ENCODE measurements around the gene IRS2.

Gene IRS2

GRCh38 chr13:109779876-109780510 lies 6.4 kb downstream of the IRS2 start:
- no peak for DNase-seq (ENCODE audit: low read depth)

DNA sequence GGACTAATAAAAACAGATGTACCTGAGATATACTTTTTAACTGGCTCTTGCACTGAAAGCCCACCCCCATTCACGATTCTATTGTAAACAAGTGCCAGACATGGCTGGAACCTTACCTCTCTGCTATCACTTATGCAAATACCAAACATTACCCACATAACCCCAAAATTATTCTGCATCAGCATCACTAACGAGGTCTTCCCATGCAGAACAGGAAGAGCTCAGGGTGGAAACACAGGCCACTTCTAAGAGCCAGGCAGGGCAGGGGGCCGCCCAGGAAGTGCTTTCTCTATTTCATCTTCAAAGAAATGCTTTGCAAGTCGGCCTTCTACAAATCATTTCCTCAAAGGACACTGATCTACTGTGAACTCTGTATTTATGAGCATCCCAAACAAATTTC lies 7.3 kb downstream of the IRS2 start:
- no peak for DNase-seq (ENCODE audit: low read depth)

DNA sequence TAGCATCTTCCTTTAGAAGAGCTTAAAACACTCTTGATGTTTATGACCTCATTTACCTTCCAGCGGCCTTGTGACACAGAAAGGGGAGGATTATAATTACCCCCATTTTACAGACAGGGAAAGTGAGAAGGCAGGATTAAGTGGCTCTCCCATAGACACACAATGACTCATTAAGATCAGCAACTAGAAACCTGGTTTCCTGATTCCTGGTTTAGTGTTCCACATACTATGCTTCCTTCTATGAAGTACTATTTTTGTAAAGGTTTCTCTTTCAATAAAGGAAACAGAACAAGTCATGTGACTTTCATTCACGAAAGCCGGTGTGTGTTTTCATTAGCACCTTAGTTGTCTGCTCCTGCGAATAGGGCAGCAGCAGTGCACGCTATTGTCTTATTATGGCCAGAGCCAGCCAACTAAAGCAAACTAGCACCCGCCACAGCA lies 8.3 kb downstream of the IRS2 start:
- no peak for DNase-seq (ENCODE audit: low read depth)

DNA sequence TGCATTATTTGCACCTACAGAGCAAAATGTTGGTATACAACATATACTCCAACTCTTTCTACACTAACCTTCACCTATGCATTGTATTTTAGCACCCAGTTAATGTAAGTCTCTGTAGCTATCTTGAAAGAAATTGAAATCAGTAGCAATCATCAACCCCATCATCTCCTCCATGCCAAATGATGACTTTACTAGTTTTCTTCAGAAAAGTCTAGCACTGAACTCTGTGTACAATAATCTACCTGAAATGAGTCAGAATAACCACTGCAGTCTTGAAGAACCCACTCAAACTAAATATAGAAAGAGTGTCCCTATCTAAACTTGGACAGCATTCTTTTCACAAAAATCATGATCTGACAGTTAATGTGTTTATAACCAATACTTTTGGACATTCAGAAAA lies 9.8 kb downstream of the IRS2 start:
- no peak for DNase-seq (ENCODE audit: low read depth)

DNA sequence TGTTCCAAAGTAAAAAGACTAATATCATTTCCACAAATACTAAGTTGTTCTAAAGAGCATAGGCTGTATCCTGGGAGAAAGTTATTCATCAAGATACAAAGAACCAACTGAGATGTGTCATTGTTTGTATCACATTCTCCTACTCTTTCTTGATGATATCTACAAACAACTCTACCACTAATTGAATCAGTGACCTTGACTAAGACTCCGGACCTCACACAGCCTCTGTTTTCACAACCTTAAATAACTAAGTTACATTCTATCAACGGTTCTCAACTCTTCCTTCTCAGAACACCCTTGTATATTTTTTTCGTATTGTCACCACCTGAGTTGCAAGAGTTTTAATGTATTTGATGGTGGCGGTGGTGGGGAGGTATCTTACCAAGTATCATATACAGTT lies 12.6 kb downstream of the IRS2 start:
- no peak for DNase-seq (ENCODE audit: low read depth)

DNA sequence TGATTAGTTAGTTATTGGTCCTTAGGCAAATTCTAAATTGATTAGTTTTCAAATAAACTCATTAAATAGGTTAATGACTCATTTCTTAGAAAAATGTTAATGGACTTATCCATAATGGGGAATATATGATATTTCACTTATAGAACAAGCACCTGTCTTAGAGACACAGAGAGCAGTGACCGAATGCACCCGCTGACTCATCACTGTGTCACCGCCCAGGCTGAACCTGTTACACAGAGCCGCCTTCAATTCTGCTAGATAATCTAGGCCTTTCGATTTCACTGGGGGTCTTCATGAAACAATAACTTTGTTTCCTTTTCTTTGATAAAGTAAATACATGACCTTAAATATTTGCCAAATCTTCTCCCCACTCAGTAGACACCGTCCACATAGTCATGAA lies 13.1 kb downstream of the IRS2 start:
- DNase-seq (ENCODE audit: low read depth): no peak

DNA sequence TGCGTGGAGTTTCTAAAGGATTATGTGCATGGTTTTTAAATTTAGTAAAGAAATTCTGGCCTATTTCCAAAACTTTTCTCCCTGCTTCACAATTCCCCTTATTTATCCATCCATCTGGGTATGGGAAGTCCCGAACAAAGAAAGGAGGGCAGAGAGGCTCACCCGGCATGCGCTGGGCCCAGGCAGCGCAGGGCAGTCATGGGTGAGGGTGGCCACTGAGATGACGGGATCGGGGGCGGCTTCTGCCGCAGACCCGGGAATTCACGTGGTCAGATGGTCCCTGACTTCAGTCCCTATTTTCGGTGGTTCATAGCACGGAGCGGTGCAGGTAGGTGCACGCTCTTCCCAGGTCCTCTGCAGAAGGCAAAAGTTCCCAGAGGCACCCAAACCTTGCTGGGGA lies 14.5 kb downstream of the IRS2 start:
- DNase-seq (ENCODE audit: low read depth): no peak

DNA sequence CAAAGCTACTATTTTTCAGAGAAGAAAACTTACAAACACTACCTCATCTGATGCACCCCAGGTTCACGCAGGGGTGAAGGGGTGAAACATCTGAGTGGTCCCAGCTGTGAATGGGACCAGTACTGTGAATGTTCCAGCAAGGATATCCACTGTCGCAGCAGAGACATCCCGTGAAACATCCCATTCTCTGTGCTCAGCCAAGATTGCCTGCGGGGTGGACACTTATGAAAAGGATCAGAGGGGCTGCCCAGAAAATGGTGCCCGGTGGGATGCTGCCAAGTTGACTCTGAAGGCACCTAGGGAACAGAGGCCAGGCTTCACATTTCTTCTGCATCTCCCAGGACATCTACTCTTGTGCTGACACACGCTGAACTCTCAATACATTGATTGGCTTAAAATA lies 15.9 kb downstream of the IRS2 start:
- DNase-seq (ENCODE audit: low read depth): no peak

- DNase-seq (ENCODE audit: low read depth): no peak
These were observed 16.5 kb downstream of the IRS2 start for GRCh38 chr13:109769921-109770320.

DNA sequence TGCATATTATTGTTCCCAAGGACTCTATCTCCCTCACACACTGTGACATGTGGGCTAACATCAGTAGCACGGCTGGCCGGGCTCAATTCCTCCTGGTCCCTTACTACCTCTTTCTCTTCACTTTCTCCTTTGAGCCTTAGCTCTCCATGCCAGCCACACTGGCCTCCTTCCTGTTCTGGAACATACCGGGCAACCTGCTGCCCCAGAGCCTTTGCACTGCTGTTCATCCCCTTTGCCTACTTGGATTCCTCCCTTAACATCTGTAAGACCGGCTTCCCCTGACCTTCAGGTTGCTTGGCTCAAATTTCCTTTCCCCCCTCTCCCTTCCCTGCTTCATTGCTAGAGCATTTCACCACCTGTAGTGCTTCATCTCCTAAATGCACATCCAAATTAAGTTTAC lies 17.1 kb downstream of the IRS2 start:
- DNase-seq (ENCODE audit: low read depth): no peak

DNA sequence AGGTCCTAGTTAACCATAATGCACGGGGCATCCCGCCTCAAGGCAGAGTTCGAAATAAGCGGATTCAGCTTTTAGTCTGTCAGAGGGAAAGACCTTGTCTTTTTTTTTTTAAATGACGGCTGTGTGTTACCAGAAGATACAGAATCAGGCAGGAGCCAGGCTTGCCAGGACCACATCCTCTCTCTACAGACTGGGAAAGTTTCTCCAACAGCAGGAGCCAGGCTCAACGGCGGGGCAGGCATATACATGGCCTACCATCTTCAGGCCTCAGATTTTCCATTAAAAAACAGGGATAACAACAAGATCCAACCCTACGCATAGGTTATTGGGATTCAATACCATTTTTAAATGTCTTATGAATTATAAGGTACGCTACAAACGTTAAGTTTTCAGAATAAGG lies 17.8 kb downstream of the IRS2 start:
- no peak for DNase-seq (ENCODE audit: low read depth)

DNA sequence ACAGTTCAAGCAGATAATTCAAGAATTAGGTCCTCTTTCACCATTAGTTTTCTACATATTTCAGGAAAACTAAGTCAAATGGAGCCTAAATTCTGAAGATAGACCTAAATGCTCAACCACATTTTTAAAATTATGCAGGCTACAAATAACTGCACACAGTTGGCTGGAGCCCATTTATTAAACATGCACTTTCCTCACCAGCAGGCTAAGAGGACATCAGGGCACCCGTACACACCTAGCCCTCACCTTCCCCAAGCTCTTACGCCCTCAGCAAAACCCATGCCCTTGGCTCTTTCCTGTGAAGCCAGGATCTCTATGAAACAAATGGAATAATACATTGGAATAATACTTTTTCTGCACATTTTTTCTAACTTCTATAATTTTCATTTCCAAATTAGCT lies 18.2 kb downstream of the IRS2 start:
- no peak for DNase-seq (ENCODE audit: low read depth)

DNA sequence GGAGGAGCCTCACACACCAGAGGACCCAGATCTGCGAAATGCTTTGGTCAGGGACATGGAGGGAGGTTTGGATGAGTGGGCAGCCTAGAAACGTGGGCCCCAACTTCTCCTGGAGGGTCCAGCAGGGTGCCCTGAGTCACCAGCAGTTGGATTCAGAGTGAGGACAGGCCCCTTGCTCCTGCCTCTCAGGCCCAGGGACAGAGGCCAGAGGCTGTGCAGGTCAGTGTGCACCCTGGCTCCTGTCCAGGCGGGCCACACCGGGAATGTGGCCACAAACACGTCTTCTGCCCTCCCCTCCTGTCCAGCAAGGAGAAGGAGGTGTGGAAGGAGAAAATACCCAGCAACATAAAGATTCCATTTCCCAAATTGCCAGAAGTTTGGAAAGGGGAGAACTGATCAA lies 19.4 kb downstream of the IRS2 start:
- DNase-seq (ENCODE audit: low read depth): no peak

DNA sequence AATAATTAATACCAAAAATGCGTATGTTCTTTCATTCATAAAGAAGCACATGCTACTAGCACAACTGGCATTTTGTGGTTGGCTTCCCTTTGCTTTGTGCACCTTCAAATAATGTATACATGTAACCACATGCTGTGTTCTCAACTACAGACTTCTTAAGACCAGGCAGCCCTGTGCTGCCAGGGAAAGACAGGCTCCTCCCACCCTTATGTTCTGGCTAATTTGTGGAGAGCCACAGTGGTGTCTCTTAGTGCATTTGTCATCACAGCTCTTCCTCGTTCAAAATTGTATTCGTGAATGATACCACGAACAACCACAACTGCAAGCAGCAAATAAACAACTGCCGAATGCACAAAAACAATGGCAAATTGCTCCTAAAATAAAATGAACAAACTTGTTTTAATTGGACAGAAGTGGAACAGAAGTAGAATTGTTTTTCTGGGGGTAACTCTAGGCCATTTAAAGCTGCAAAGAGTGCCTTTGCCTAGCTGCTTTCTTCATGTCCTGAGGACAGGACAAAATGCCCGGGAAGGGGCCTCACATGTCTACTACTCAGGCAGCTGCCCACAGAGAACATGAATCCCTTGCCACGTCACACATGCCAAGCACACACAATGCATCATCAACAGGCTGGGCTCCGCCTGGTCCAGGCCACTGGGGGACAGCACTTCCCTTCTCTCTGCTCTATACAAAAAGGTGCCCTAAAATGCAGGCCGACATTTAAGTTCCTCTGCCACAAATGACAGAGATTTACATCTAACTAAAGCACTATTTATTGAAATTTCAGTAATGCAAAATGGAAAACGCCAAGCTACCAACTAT lies 21.7 kb downstream of the IRS2 start:
- no peak for DNase-seq (ENCODE audit: low read depth)

DNA sequence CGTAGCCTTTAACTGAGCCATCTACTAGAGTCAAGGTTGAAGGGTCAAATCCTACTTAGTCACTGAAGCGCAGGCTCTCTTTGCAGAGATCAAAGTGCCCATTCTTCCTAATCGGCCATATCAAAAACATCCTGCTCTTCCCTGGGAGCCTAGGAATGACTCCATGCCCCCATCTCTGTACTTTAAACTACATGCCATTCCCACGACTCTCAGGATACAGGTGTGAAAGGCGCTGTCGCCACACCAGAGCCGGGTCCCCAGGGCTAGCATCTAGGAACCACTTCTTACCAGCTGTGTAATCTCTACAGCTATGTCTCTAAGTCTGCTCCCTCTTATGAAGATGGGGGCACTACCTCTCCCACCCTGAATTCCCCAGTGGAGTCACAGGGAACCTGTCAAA lies 22.3 kb downstream of the IRS2 start:
- no peak for DNase-seq (ENCODE audit: low read depth)

- no peak for DNase-seq (ENCODE audit: low read depth)
These were observed 23.6 kb downstream of the IRS2 start for GRCh38 chr13:109762791-109763190.

DNA sequence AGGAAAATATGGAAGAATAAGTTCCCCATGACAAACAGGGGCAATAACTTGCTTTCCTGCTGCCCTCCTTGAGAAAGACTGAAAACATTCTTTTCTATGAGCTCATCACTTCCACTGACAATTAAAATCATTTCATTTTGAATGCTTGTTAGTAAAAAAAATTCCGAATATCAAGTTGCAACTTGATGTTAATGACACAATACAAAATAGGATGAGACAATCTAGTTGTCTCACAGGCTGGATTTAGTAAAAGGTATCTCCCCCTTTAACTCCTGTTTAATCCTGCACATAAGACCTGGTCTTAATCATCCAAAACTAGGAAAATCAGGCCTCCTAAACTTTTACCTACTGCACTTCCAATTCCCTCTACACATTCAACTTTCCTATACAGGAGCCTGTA lies 24.7 kb downstream of the IRS2 start:
- DNase-seq (ENCODE audit: low read depth): no peak

DNA sequence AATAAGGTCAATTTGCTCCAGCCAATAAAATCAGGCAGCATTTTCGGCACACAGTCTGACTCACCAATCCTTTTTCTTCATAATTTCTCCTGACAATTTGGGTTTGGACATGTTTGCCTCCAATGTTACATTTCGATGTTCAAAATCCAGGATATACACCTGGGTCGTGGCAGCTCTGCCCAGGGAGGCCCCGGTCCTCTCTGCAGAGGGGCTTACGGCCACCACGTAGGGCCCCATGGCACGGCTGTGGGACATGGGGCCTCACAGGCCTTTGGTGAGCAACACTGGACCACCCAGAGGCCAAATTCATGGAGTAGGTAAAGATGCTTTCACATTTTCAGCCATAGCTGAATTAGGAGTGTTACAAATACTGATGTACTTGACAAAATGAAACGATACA lies 25.4 kb downstream of the IRS2 start:
- DNase-seq (ENCODE audit: low read depth): no peak

DNA sequence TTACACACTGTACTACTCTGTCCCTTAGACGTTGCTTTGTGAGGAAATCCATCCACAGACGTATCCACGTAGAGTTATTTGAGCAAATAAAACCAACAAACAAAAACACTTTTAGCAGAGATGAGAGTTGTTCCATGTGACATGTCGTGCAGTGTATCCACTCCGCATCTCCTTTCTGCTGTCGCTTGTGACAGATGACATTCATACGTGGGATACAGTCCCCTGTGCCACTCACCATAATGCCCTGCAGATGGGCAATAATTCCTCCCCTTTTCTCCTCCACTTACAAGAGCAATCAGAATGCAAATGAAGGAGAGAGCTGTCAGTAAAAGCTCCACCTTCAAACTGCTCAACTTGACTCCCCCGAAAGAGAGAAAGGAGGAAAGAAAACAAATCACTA lies 26.0 kb downstream of the IRS2 start:
- no peak for DNase-seq (ENCODE audit: low read depth)

GRCh38 chr13:109759609-109760008 lies 26.8 kb downstream of the IRS2 start:
- DNase-seq (ENCODE audit: low read depth): no peak

DNA sequence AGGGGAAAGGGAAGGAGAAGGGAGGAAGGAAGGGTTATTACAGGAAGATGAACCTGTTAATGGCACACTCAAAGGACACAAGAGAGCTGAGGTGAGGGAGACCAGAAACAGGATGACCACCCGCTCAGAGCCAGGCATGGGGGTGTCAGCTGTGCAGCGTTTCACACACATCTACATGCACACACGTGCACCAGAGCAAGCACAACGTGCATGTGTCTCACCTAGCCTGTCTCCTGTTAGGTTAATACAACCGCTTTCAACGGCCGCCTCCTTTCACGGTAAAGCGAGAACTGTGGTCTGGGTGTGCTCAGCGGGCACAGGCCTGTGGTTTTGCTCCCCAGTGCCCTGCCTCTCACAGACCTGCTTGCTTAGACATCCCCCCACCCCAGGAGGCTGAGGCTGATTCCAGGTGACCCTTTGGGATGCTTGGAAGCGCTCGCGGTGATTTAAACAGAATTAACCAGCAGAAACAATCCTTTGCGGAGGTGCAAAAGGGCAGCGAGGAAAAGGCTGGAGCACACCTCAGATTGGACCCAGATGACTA lies 27.4 kb downstream of the IRS2 start:
- DNase-seq (ENCODE audit: low read depth): no peak

DNA sequence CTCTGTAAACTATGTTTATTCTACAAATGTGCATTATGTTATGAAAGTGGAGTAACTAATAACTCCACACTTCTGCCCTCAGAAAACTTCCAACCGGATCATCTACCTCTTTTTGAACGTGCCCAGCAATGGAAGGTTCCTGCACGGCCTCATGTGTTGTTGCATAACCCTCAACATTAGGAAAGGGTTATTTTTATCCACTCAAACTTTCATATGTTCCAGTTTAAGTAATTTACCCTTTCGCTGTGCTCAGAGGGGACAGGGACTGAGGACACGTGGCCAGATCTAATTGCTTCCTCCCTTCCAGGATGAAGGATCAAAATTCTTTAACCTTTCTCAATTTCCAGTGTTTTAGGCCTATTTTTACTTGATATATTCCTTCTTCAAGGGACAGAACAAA lies 29.6 kb downstream of the IRS2 start:
- no peak for DNase-seq (ENCODE audit: low read depth)

DNA sequence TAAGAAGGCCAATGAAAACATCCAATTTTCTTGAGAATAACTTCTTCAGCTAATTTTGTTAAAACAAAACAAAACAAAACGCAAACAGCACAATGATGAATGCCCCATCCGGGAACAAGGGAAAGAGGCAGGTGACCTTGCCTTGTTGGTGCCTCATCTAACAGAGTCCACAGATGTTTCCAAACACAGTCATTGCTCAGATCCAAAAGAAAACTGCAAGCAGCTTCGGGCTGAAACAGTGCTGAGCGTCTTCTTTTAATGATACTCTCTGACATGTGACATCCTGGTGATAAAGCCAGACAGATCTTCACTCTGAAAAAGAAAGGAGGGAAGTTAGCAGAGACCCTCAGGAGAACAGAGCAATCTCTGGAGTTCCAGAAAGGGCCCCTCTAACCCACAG lies 30.4 kb downstream of the IRS2 start:
- no peak for DNase-seq (ENCODE audit: low read depth)

- no peak for DNase-seq (ENCODE audit: low read depth)
These were observed 30.8 kb downstream of the IRS2 start for GRCh38 chr13:109755551-109755950.
